HepG2 (cell line): Measurements from ENCODE around the gene ROMO1. TPM values are rescaled to one million over a fixed set of nuclear protein-coding genes. Genes with fewer than 3 reads are reported as not detected.

Experiments used
- AKNA ChIP-seq: sonication (generic); formaldehyde crosslinking; IDR thresholded peaks from 2 replicates; pipeline ENCODE4 v1.4.0; 2020; ENCODE audit warnings: missing genetic modification reagents, borderline replicate concordance
- GABPA ChIP-seq, 2 experiments: IDR thresholded peaks; 2 replicates each; pipeline ENCODE4 v1.6.1; 2011 to 2016; ENCODE audit warnings: low read depth in 2 of 2, low read length in 1 of 2, missing biosample characterization in 1 of 2, missing genetic modification characterization in 1 of 2
- MAFF ChIP-seq: IDR thresholded peaks from 2 replicates; pipeline ENCODE4 v1.6.1; 2011; ENCODE audit warnings: low read depth, low read length, improper control_type of control experiment
- SRY ChIP-seq: sonication (generic); formaldehyde crosslinking; IDR thresholded peaks from 2 replicates; pipeline ENCODE4 v1.8.0; 2022; ENCODE audit warnings: mild to moderate bottlenecking, missing genetic modification reagents
- ZBTB14 ChIP-seq: sonication (generic); formaldehyde crosslinking; IDR thresholded peaks from 2 replicates; pipeline ENCODE4 v1.4.0; 2020; ENCODE audit warnings: missing genetic modification reagents
- ZBTB20 ChIP-seq: sonication (generic); formaldehyde crosslinking; IDR thresholded peaks from 2 replicates; pipeline ENCODE4 v1.8.1; 2023; ENCODE audit warnings: missing genetic modification reagents, low read depth, mild to moderate bottlenecking, borderline replicate concordance
- ZBTB7B ChIP-seq: sonication (generic); formaldehyde crosslinking; IDR thresholded peaks from 2 replicates; pipeline ENCODE4 v1.4.0; 2020; ENCODE audit warnings: missing genetic modification reagents
- ZFP36L2 ChIP-seq: sonication (generic); formaldehyde crosslinking; IDR thresholded peaks from 2 replicates; pipeline ENCODE4 v1.4.0; 2020; ENCODE audit warnings: missing genetic modification reagents
- ZNF484 ChIP-seq: sonication (generic); formaldehyde crosslinking; IDR thresholded peaks from 2 replicates; pipeline ENCODE4 v1.5.1; 2020; ENCODE audit warnings: mild to moderate bottlenecking, low read depth, missing genetic modification reagents, borderline replicate concordance
- ZSCAN29 ChIP-seq: sonication (generic); formaldehyde crosslinking; conservative IDR thresholded peaks from 2 replicates; pipeline ENCODE4 v1.4.0; 2020; ENCODE audit warnings: mild to moderate bottlenecking, missing genetic modification reagents
- polyA plus RNA-seq, 8 experiments: library from polyadenylated mRNA; depleted of rRNA in 3 of 8; stranded (reverse) in 7 of 8; unstranded in 1 of 8; fragments of >200 nt; fragmentation: Illumina TruSeq in 4 of 8; extraction: Trizol in 4 of 8; gene quantifications; 2 replicates each; pipeline versions ENCODE4 v1.2.1 to v1.2.3, GENCODE V29; 2011 to 2016; ENCODE audit warnings: low read depth in 4 of 8, missing spikeins in 1 of 8, mixed read lengths in 1 of 8; ENCODE audit not compliant: insufficient read depth in 1 of 8
- total RNA-seq, 5 experiments: library from RNA; depleted of rRNA; stranded (reverse); fragments of >200 nt; fragmentation: Illumina TruSeq; extraction: Trizol; gene quantifications; 2 replicates each; pipeline ENCODE4 v1.2.3, GENCODE V29; 2016; ENCODE audit warnings: low read depth in 1 of 5
- TF ChIP-seq, protein P1 (sequence below): IDR thresholded peaks from 2 replicates; pipeline ENCODE4 v1.6.1; 2018; ENCODE audit warnings: missing genetic modification reagents
- TF ChIP-seq, protein P2 (sequence below): sonication (generic); formaldehyde crosslinking; IDR thresholded peaks from 2 replicates; pipeline ENCODE4 v1.5.0; 2020; ENCODE audit warnings: mild to moderate bottlenecking, low read depth, missing genetic modification reagents, borderline replicate concordance
- TF ChIP-seq, protein P3 (sequence below): sonication (generic); formaldehyde crosslinking; IDR thresholded peaks from 2 replicates; pipeline ENCODE4 v1.4.0; 2020; ENCODE audit warnings: missing genetic modification reagents
- TF ChIP-seq, protein P4 (sequence below): sonication (generic); formaldehyde crosslinking; IDR thresholded peaks from 2 replicates; pipeline ENCODE4 v1.5.0; 2020; ENCODE audit warnings: mild to moderate bottlenecking, missing genetic modification reagents

ROMO1 gene
- total and polyA plus RNA-seq, 2 of the 13 experiments (the other 11 are each of a cell fraction or from before 2014, with no cell fraction given), result 636 to 755 TPM

DNA sequence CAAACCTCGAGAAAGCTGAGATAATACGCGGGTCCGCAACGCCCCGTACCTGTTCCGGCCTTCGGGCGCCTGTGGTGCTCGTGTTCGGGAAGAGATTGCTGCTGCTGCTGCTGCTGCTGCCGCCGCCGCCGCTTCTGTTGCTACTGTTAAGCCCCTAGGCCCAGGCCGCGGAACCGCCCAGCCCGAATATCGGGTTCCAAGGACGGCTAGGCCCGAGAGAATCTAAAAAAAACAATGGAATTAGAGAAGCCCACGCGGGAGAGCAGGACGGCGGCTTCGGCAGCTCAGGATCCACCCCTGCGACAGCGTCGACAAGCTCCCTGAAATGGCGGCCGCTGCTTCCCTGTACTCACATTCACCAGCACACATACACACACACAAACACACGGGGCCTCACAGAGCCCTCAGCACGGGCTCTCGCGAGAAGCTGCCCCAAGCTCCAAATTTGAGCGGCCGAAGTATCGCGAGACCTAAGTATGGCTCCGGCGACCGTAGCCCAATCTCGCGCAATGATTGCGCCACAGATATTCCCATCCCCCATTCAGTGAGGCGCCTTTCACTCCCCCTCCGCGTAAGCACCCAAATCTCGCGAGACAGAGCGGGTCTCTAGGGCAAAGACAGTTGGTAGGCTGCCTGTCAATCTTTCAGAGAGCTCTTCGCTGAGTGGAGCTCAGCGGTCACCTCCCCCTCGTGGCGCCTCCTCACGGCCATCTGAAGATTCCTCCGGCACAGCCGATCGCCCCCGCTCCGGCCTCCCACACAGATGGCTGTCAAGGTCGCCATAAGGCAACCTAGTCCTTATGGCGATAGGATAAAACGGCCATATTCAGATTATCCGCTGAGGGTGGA lies 42.9 kb downstream of the ROMO1 start, which contains the start of gene RBM39 (continued):
- TF ChIP-seq, protein P1, sequence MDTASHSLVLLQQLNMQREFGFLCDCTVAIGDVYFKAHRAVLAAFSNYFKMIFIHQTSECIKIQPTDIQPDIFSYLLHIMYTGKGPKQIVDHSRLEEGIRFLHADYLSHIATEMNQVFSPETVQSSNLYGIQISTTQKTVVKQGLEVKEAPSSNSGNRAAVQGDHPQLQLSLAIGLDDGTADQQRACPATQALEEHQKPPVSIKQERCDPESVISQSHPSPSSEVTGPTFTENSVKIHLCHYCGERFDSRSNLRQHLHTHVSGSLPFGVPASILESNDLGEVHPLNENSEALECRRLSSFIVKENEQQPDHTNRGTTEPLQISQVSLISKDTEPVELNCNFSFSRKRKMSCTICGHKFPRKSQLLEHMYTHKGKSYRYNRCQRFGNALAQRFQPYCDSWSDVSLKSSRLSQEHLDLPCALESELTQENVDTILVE (CRISPR knock-in tag), result peak; percentile 99
- TF ChIP-seq SRY (CRISPR knock-in tag) (peak; percentile 75; the same call in 1 of the 2 replicates), GABPA (IDR thresholded peaks at IDR 0.05; ENCODE audit: low read depth, low read length) (no peak), GABPA (CRISPR knock-in tag; IDR thresholded peaks at IDR 0.05; ENCODE audit: low read depth) (peak; percentile 86), ZNF484 (CRISPR knock-in tag) (peak; percentile 60; the same call in 1 of the 2 replicates), ZSCAN29 (CRISPR knock-in tag) (peak; percentile 65), AKNA (CRISPR knock-in tag) (peak; percentile 94), ZBTB7B (CRISPR knock-in tag) (peak; percentile 92), ZBTB14 (CRISPR knock-in tag) (peak; percentile 65), MAFF (peak; percentile 61; the same call in 1 of the 2 replicates), ZFP36L2 (CRISPR knock-in tag) (peak; percentile 88), ZBTB20 (CRISPR knock-in tag) (peak; percentile 97)
- TF ChIP-seq, protein P2, sequence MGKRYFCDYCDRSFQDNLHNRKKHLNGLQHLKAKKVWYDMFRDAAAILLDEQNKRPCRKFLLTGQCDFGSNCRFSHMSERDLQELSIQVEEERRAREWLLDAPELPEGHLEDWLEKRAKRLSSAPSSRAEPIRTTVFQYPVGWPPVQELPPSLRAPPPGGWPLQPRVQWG (CRISPR knock-in tag), result 0 out of 2 replicates have a peak, but pooled peaks have one; percentile 93
- TF ChIP-seq, protein P3, sequence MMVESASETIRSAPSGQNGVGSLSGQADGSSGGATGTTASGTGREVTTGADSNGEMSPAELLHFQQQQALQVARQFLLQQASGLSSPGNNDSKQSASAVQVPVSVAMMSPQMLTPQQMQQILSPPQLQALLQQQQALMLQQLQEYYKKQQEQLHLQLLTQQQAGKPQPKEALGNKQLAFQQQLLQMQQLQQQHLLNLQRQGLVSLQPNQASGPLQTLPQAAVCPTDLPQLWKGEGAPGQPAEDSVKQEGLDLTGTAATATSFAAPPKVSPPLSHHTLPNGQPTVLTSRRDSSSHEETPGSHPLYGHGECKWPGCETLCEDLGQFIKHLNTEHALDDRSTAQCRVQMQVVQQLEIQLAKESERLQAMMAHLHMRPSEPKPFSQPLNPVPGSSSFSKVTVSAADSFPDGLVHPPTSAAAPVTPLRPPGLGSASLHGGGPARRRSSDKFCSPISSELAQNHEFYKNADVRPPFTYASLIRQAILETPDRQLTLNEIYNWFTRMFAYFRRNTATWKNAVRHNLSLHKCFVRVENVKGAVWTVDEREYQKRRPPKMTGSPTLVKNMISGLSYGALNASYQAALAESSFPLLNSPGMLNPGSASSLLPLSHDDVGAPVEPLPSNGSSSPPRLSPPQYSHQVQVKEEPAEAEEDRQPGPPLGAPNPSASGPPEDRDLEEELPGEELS (CRISPR knock-in tag), result peak; percentile 96
- TF ChIP-seq, protein P4, sequence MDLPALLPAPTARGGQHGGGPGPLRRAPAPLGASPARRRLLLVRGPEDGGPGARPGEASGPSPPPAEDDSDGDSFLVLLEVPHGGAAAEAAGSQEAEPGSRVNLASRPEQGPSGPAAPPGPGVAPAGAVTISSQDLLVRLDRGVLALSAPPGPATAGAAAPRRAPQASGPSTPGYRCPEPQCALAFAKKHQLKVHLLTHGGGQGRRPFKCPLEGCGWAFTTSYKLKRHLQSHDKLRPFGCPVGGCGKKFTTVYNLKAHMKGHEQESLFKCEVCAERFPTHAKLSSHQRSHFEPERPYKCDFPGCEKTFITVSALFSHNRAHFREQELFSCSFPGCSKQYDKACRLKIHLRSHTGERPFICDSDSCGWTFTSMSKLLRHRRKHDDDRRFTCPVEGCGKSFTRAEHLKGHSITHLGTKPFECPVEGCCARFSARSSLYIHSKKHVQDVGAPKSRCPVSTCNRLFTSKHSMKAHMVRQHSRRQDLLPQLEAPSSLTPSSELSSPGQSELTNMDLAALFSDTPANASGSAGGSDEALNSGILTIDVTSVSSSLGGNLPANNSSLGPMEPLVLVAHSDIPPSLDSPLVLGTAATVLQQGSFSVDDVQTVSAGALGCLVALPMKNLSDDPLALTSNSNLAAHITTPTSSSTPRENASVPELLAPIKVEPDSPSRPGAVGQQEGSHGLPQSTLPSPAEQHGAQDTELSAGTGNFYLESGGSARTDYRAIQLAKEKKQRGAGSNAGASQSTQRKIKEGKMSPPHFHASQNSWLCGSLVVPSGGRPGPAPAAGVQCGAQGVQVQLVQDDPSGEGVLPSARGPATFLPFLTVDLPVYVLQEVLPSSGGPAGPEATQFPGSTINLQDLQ (CRISPR knock-in tag), result peak; percentile 100
